OCI-M2 (cell line): ENCODE results near the gene KRTAP4-2.
"Not testable (repeated sequence)": the region's sequence is repeated elsewhere in the genome, so short reads cannot be mapped to it uniquely, and the experiment has no call there.

Source experiments
- DNase-seq: peaks from one replicate; lab custom pipeline; 2025; ENCODE audit not compliant: unreplicated experiment; lab: John Stamatoyannopoulos, UW

The KRTAP4-2 gene

DNA sequence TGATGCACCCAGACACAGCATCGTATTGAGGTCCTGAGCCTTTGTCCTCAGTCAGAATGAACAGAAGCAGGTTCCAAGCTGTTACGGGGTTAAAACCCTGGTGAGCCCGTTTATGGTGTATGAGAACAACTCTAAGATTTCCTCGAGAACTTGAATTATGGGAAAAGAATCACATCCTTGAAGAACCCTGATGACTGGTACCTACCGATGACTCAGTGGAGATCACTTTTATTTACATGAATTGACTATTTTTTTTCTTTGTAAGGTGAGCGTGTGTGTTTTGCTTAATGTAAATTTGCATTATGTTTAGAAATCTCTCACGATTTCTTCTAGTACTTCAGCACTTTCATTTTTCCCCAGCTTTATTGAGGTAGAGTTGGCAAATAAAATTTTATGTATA lies 14.2 kb downstream of the KRTAP4-2 start:
- DNase-seq: no peak

DNA sequence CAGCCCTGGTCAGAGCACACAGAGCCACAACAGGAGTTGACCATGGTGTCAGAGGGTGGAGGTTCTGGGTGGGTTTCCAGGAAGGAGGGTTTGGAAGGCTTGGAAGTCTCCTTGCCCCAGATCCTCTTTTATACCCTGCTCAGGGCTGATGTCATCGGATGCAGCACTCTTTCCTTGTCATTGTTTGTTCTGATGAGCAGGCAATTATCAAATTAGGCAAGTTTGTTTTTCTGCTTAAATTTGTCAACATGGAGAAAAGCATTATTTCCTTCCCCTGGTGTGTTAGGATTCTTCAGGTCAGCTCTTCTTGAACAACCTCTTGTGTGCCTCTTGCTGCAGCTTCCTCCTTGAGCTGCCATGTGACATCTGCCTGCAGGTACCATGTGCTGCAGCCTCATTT lies 17.4 kb downstream of the KRTAP4-2 start, which contains the start of gene KRTAP4-4:
Gene KRTAP4-4, minus strand, starts transcription at position 101 of the 400 bp plus-strand sequence. Its CDS starts 57 bp downstream, at position 44.
- no peak for DNase-seq

DNA sequence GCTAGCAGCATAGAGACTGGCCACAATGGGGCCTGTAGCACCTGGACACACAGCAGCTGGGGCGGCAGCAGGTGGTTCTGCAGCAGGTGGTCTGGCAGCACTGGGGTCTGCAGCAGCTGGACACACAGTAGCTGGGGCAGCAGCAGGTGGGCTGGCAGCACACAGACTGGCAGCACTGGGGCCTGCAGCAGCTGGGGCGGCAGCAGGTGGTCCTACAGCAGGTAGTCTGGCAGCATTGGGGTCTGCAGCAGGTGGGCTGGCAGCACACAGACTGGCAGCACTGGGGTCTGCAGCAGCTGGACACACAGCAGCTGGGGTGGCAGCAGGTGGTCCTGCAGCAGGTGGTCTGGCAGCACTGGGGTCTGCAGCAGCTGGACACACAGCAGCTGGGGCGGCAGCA lies 17.8 kb downstream of the KRTAP4-2 start:
- not testable (repeated sequence) for DNase-seq

DNA sequence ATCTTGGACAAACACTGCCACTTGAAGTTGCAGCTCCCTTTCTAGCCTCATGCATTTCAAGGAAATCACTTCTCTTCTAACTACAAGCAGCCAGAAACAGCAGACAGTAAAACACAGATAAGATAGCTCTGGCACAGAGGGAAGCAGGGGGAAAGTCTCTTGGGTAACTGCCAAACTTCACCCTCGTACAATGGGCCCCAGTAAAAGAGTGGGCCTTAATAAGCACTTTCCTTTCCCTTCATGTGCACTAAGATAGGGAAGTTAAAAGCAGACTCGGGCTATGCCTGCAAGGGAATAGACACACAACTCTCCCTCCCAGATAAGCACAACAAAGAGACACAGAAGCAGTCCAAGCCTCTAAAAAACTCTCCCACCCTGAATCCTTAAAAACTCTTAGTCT lies 24.2 kb downstream of the KRTAP4-2 start:
- DNase-seq: no peak

DNA sequence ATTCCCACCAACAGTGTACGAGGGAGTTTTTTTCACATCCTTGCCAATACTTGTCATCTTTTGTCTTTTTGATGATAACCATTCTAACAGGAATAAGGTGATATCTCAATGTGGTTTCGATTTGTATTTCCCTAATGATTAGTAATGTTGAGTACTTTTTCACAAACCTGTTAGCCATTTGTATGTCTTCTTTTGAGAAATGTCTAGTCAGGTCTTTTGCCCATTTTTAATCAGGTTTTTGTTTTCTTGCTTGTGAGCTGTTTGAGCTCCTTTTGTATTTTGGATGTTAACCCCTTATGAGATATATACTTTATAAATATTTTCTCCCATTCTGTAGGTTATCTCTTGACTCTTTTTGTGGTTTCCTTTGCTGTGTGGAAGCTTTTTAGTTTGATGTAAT lies 26.5 kb downstream of the KRTAP4-2 start:
- no peak for DNase-seq

DNA sequence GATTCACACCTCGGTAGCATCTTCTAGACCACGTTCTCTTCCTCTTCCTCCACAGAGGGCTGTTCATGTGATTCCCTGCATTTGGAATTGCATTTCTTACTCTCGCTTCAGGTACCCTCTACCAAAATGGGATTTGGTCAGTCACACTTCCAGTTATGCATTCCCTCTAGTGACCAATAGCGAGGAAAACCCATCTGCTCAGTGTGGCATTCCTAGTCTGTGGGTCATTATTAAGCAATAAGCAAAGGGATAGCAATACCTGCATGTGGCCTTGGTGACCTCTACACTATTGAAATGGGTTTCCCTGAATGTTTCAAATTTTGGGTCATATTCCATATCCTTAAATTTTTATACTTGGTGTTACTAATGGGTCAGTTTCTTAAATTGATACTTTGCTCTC lies 28.0 kb downstream of the KRTAP4-2 start:
- no peak for DNase-seq

DNA sequence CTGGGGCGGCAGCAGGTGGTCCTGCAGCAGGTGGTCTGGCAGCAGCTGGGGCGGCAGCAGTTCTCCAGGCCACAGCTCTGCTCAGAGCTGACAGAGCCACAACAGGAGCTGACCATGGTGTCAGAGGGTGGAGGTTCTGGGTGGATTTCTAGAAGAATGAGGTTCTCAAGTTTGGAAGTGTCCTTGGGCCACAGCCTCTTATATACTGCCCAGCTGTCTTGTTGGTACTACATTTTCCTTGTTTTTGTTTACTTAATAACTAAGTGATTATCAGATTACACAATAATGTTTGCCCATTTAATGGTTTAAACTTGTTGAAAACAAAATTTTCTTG lies 28.4 kb downstream of the KRTAP4-2 start, which contains the start of gene KRTAP4-5:
Gene KRTAP4-5, minus strand, starts transcription at position 174 of the 334 bp plus-strand sequence. Its CDS starts 58 bp downstream, at position 116.
- DNase-seq: no peak

DNA sequence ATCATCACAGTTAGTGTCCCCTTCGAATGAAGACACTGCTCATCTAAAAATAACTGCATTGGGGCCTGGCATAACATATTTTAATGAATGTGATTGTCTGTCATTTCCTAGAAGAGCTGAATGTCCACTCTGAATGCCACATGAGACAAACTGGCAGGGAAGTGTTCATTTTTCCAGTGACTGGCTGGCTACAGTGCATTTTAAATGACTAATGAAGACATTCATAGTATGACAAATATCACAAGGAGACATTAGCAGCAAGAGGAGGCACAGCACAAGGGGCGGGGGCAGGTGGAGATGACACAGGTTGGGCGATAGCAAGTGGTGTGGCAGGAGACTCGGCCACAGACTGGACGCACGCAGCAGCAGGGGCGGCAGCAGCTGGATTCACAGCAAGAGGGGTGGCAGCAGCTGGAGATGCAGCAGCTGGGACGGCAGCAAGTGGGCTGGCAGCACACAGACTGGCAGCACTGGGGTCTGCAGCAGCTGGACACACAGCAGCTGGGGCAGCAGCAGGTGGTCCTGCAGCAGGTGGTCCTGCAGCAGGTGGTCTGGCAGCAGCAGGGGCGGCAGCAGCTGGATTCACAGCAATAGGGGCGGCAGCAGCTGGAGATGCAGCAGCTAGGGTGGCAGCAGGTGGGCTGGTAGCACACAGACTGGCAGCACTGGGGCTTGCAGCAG lies 28.9 kb downstream of the KRTAP4-2 start:
- not testable (repeated sequence) for DNase-seq

DNA sequence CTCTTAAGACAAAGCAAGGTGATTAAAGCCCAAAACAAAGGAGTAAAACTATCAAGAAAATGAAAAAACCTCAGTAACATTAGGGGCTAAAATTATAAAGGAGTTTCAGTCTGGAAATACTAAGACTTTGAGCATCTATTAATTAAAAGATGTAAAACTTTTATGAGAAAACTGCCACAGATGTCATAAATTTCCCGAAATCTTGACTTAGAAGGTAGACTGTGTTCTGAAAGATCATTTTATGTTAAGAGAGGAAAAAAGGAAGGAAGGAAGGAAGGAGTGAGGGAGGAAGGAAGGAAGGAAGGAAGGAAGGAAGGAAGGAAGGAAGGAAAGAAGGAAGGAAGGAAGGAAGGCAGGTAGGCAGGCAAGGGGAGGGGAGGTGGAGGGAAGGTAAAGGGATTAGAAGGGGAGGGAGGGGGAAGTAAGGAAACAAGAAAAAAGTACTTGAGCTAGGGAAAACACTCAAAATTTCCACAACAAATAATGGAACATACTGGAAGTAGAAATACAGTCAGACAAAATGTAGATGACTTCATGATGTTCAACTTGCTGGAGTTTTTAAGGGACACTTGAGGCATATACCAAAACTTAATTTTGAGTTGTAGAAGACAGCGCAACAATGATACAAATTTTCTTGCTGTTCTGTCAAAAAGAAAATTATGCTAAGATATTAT lies 30.4 kb downstream of the KRTAP4-2 start:
- no peak for DNase-seq

DNA sequence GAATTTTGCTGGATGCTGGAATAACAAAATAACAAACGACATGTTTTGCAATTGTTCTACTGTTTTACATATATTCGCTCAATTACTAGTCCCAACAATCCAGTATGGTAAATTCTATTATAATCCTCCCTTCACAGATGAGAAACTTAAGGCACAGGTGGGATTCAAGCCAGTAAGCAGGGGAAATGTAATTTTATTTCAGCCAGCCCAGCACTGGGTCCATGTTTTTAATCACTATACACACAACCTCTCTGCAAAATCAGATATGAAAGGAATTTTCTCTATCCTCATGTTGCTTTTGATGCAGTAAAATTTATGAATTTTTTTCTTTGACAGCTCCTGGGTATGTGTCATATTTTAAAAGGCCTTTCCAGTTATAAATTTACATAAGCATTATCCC lies 32.8 kb downstream of the KRTAP4-2 start:
- DNase-seq: no peak

DNA sequence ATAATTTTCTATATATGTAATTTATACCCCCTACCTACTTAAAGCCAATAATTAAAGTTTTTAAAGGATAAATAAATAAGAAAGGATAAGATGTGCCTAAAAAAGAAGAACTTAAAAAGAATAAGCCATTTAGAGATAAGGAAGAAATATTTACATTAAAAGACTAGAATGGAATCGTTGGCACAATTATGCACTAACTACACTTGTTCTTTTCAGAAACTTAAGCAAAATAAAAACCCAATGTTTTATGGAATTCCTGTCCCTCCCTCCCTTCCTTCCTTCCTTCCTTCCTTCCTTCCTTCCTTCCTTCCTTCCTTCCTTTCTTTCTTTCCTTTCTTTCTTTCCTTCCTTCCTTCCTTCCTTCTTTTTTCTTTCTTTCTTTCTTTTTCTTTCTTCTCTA lies 33.2 kb downstream of the KRTAP4-2 start:
- no peak for DNase-seq

DNA sequence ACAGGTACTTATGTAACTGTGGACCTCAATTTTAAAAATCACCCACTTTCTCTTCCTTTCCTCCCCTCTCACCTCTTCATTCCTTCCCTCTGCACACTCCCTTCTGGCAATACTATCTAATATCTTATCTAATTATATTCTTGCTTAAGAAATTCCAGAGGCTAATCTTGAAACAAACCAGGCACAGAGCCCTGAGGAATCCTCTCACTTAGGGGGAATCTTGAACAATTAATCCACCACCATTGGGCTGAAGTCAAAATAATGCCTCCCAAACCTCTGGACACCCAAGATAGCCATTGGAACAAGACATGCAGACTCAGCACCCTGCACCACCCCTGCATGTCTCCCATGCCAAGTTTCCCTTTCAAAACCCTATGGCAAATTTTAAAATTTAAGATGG lies 36.7 kb downstream of the KRTAP4-2 start:
- DNase-seq: no peak

DNA sequence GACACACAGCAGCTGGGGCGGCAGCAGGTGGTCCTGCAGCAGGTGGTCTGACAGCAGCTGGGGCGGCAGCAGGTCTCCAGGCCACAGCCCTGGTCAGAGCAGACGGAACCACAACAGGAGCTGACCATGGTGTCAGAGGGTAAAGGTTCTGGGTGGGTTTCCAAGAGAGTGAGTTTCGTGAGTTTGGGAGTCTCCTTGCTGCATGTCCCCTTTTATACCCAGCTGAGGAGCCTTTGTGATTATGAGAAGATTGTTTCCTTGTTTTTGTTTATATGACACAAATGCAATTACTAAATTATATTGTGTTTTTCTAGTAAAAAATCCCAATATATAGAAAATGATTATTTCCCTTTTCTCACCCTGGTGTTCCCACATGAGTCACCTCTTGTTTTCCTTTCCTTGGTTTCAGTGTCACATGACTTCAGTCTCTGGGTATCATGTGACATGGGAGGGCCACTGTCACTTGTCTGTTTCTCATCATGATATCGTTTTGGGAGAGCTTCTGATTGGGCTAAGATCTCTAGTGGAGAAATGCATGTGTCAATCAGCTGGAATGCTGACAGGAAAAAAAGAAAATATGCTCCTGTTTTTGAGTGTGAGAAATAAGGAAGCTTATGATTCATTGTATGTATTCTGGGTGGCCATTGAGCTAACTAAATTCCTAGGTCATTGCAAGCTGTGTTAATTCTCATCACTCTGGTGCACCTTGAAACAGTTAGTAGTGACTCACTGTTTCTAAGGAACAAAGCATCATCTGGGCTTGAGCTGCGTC lies 37.5 kb downstream of the KRTAP4-2 start, which contains the start of gene KRTAP4-6:
Gene KRTAP4-6, minus strand, starts transcription at position 185 of the 772 bp plus-strand sequence. Its CDS starts 57 bp downstream, at position 128.
- no peak for DNase-seq

DNA sequence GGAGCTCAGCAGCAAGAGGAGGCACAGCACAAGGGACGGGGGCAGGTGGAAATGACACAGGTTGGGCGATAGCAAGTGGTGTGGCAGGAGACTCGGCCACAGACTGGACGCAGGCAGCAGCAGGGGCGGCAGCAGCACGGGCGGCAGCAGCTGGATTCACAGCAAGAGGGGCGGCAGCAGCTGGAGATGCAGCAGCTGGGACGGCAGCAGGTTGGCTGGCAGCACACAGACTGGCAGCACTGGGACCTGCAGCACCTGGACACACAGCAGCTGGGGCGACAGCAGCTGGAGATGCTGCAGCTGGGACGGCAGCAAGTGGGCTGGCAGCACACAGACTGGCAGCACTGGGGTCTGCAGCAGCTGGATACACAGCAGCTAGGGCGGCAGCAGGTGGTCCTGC lies 38.2 kb downstream of the KRTAP4-2 start:
- DNase-seq: not testable (repeated sequence)

DNA sequence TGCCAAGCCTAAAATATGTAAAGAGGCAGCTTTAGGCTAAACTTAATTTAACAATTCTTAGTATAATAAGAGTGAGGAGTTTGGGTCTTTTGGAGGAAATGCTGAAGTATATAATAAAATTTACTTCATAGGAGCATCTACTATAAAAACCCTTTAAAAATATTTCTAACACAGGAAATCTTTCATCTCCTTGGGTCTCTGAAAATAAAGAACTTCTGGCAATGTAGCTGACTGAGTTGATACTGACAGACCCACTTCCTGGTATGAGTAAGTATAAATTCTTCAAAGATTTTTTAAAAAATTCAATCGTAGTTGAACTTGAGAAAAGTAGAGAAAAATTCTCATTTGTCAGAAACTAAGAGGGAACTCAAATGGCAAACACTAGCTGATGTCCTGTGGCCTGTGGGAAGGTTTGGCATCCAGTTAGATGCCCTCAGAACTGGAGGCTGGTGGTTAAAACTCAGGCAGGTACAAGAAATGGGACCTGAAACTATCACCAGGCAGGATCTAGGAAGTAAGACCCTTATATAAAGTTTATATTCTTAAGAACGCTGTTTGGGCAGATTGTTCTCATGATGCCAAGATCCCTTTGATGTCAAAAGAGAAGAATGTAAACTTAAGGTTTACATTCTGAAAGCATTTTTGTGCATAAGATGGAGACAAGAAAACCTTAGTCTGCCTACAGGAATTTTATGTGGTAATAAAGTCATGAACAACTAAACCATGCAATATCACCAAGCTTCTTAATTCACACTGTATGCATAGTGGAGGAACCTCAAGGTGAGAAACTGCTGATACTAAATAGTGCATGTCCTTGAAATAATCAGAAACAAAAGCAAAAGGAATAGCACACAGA lies 43.9 kb downstream of the KRTAP4-2 start:
- no peak for DNase-seq

DNA sequence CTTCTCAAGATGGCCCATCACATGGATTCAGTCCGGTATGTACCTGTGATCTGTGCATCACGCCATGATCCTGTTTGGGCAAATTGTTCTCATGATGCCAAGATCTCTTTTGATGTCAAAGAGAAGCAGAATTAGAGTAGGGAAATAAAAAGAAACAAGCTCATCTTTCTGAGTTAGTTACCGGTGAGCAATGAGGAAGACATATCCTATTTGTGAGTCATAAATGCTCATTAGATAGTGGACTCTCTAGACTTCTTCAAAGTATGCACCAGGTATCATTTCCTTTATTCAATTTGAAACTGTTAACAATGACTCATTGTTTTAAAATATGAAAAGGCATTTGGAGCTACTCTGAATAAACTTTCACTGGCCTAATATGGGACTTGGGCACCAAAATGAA lies 46.0 kb downstream of the KRTAP4-2 start:
- no peak for DNase-seq
